GM18858 (cell line): Measurements from ENCODE around the gene C13orf46.

Experiments
- ATAC-seq: cut with Tn5 transposase; IDR thresholded peaks from one replicate; pipeline ENCODE4 v1.9.1; 2021; ENCODE audit not compliant: unreplicated experiment

The C13orf46 gene

GRCh38 chr13:113972451-113973217, 1.2 kb downstream of the C13orf46 start:
- no peak for ATAC-seq

GRCh38 chr13:113971471-113972231, 2.2 kb downstream of the C13orf46 start:
- no peak for ATAC-seq

- no peak for ATAC-seq
Observed at GRCh38 chr13:113970810-113971470, 2.9 kb downstream of the C13orf46 start.

- no peak for ATAC-seq
Observed at GRCh38 chr13:113969973-113970611, 3.8 kb downstream of the C13orf46 start.

GRCh38 chr13:113969311-113969972, 4.4 kb downstream of the C13orf46 start:
- no peak for ATAC-seq

- no peak for ATAC-seq
Observed at GRCh38 chr13:113968463-113969310, 5.2 kb downstream of the C13orf46 start.

GRCh38 chr13:113967729-113968462, 6.0 kb downstream of the C13orf46 start:
- no peak for ATAC-seq

GRCh38 chr13:113967206-113967720, 6.6 kb downstream of the C13orf46 start:
- no peak for ATAC-seq

- no peak for ATAC-seq
Observed at GRCh38 chr13:113965968-113966884, 7.7 kb downstream of the C13orf46 start.

GRCh38 chr13:113965383-113965874, 8.4 kb downstream of the C13orf46 start:
- no peak for ATAC-seq

- no peak for ATAC-seq
Observed at GRCh38 chr13:113964251-113964995, 9.5 kb downstream of the C13orf46 start.

GRCh38 chr13:113963376-113963775, 10.5 kb downstream of the C13orf46 start:
- no peak for ATAC-seq

- no peak for ATAC-seq
Observed at GRCh38 chr13:113962975-113963374, 10.9 kb downstream of the C13orf46 start.

- ATAC-seq, result no peak
Observed at GRCh38 chr13:113962386-113962785, 11.5 kb downstream of the C13orf46 start.

- ATAC-seq, result no peak
Observed at GRCh38 chr13:113960276-113960948, 13.5 kb downstream of the C13orf46 start.

GRCh38 chr13:113959198-113959597, 14.7 kb downstream of the C13orf46 start:
- ATAC-seq, result no peak
